SK-N-SH treated with all-trans-retinoic acid at 6 μM for 48 hours (cell line): ENCODE measurements around the gene CPAMD8.
"Not testable (repeated sequence)": the region's sequence is repeated elsewhere in the genome, so short reads cannot be mapped to it uniquely, and the experiment has no call there.

Experiments
- ATAC-seq: fragments of 200-7000 bp; cut with Tn5 transposase; 3 replicates; pipeline ENCODE4 v1.9.1; 2020; ENCODE audit warnings: mild to moderate bottlenecking, moderate library complexity
- ARNTL ChIP-seq: fragments of 450-650 bp; formaldehyde crosslinking; IDR thresholded peaks from 2 replicates; pipeline ENCODE4 v1.5.0; 2020; ENCODE audit warnings: low read depth, mild to moderate bottlenecking, moderate library complexity, borderline replicate concordance
- BACH2 ChIP-seq: fragments of 250-450 bp; sonication (Bioruptor Pico); IDR thresholded peaks from 2 replicates; pipeline ENCODE4 v1.9.0; 2021; ENCODE audit warnings: mild to moderate bottlenecking, borderline replicate concordance
- CREB5 ChIP-seq: fragments of 250-450 bp; sonication (Bioruptor Pico); IDR thresholded peaks from 2 replicates; pipeline ENCODE4 v1.5.1; 2020; ENCODE audit warnings: low read depth, mild to moderate bottlenecking, moderate library complexity
- CSDC2 ChIP-seq: fragments of 250-450 bp; sonication (Bioruptor Pico); IDR thresholded peaks from 2 replicates; pipeline ENCODE4 v1.5.0; 2020; ENCODE audit warnings: mild to moderate bottlenecking, moderate library complexity
- CSRNP3 ChIP-seq: fragments of 250-450 bp; sonication (Bioruptor Pico); IDR thresholded peaks from 2 replicates; pipeline ENCODE4 v1.5.1; 2021; ENCODE audit warnings: mild to moderate bottlenecking, moderate library complexity
- GLIS3 ChIP-seq: fragments of 250-450 bp; sonication (Bioruptor Pico); IDR thresholded peaks from 2 replicates; pipeline ENCODE4 v1.5.0; 2020; ENCODE audit warnings: mild to moderate bottlenecking, moderate library complexity
- OSR1 ChIP-seq: fragments of 250-450 bp; sonication (Bioruptor Pico); IDR thresholded peaks from 2 replicates; pipeline ENCODE4 v1.8.0; 2022; ENCODE audit warnings: moderate library complexity, mild to moderate bottlenecking, inconsistent platforms
- PATZ1 ChIP-seq: fragments of 250-450 bp; sonication (Bioruptor Pico); IDR thresholded peaks from 2 replicates; pipeline ENCODE4 v1.8.0; 2020; ENCODE audit warnings: mild to moderate bottlenecking, moderate library complexity, borderline replicate concordance
- POU6F1 ChIP-seq: fragments of 250-450 bp; sonication (Bioruptor Pico); IDR thresholded peaks from 2 replicates; pipeline ENCODE4 v1.8.0; 2021; ENCODE audit warnings: low read depth, mild to moderate bottlenecking, moderate library complexity, borderline replicate concordance
- PPARA ChIP-seq: fragments of 250-450 bp; sonication (Bioruptor Pico); IDR thresholded peaks from 2 replicates; pipeline ENCODE4 v1.5.0; 2020; ENCODE audit warnings: mild to moderate bottlenecking, borderline replicate concordance
- RARB ChIP-seq: fragments of 250-450 bp; sonication (Bioruptor Pico); IDR thresholded peaks from 2 replicates; pipeline ENCODE4 v1.8.0; 2021; ENCODE audit warnings: mild to moderate bottlenecking, moderate library complexity
- SNAI2 ChIP-seq: fragments of 250-450 bp; sonication (Bioruptor Pico); IDR thresholded peaks from 2 replicates; pipeline ENCODE4 v1.5.0; 2020; ENCODE audit warnings: mild to moderate bottlenecking, moderate library complexity
- TCF4 ChIP-seq: fragments of 250-450 bp; sonication (Bioruptor Pico); IDR thresholded peaks from 2 replicates; pipeline ENCODE4 v1.8.0; 2021; ENCODE audit warnings: mild to moderate bottlenecking, moderate library complexity, borderline replicate concordance
- TOX ChIP-seq: fragments of 250-450 bp; sonication (Bioruptor Pico); IDR thresholded peaks from 2 replicates; pipeline ENCODE4 v1.8.0; 2021; ENCODE audit warnings: mild to moderate bottlenecking, moderate library complexity, borderline replicate concordance
- ZC3H10 ChIP-seq: fragments of 250-450 bp; sonication (Bioruptor Pico); IDR thresholded peaks from 2 replicates; pipeline ENCODE4 v1.5.1; 2021; ENCODE audit warnings: mild to moderate bottlenecking, moderate library complexity
- ZFP3 ChIP-seq: fragments of 250-450 bp; sonication (Bioruptor Pico); IDR thresholded peaks from 2 replicates; pipeline ENCODE4 v1.5.0; 2020; ENCODE audit warnings: mild to moderate bottlenecking, moderate library complexity
- ZFP30 ChIP-seq: fragments of 450-650 bp; formaldehyde crosslinking; IDR thresholded peaks from 2 replicates; pipeline ENCODE4 v1.5.0; 2022; ENCODE audit warnings: mild to moderate bottlenecking, moderate library complexity
- ZNF565 ChIP-seq: fragments of 450-650 bp; formaldehyde crosslinking; conservative IDR thresholded peaks from 2 replicates; pipeline ENCODE4 v1.5.0; 2020; ENCODE audit warnings: low read depth, mild to moderate bottlenecking, moderate library complexity
- ZNF70 ChIP-seq: fragments of 450-650 bp; formaldehyde crosslinking; IDR thresholded peaks from 2 replicates; pipeline ENCODE4 v1.5.0; 2020; ENCODE audit warnings: mild to moderate bottlenecking, moderate library complexity
- ZNF8 ChIP-seq: fragments of 450-650 bp; formaldehyde crosslinking; IDR thresholded peaks from 2 replicates; pipeline ENCODE4 v1.5.0; 2020; ENCODE audit warnings: mild to moderate bottlenecking, moderate library complexity
- TF ChIP-seq, protein P1 (sequence below): fragments of 250-450 bp; sonication (Bioruptor Pico); IDR thresholded peaks from 2 replicates; pipeline ENCODE4 v1.5.0; 2020; ENCODE audit warnings: mild to moderate bottlenecking, moderate library complexity

Gene CPAMD8

DNA sequence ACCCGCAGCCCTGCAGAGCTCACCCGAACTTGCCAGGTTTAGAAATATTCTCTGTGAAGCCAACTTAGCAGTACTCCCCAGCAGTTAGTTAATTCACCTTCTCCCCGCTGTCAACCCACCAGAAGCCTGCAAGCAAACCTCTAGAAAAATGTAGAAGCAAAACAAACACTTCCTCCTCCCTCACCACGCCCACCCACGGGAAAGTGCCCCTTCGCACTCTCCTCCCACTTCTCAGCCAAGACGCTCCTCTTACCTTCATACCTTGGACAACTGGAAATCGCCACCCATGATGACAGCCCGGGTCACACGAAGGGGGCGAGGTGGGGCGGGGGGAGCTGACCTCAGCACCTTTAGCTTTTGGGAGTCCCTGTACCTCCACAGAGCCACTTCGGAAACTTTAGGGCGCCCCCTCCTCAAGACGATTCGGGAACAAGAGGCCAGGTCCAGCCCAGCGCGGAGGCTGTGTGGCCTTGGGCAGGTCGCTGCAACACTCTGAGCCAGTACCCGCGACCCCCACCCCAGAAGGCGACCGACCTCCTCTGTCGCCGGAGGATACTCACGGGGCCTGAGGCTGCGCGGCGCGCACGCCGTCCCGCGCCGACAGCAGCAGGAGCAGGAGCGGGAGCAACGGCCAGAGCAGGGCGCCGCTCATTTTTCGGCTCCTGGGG, 485 bp downstream of the CPAMD8 start:
- ATAC-seq: no peak
- no peak for TF ChIP-seq BACH2
- TF ChIP-seq ZNF565: no peak
- TF ChIP-seq POU6F1 (CRISPR knock-in tag): no peak
- TF ChIP-seq ZFP30: no peak
- TF ChIP-seq CREB5: no peak
- no peak for TF ChIP-seq ZNF70 (CRISPR knock-in tag)
- no peak for TF ChIP-seq ZNF8 (CRISPR knock-in tag)
- TF ChIP-seq ZC3H10: no peak
- no peak for TF ChIP-seq SNAI2 (CRISPR knock-in tag)
- TF ChIP-seq, protein P1, sequence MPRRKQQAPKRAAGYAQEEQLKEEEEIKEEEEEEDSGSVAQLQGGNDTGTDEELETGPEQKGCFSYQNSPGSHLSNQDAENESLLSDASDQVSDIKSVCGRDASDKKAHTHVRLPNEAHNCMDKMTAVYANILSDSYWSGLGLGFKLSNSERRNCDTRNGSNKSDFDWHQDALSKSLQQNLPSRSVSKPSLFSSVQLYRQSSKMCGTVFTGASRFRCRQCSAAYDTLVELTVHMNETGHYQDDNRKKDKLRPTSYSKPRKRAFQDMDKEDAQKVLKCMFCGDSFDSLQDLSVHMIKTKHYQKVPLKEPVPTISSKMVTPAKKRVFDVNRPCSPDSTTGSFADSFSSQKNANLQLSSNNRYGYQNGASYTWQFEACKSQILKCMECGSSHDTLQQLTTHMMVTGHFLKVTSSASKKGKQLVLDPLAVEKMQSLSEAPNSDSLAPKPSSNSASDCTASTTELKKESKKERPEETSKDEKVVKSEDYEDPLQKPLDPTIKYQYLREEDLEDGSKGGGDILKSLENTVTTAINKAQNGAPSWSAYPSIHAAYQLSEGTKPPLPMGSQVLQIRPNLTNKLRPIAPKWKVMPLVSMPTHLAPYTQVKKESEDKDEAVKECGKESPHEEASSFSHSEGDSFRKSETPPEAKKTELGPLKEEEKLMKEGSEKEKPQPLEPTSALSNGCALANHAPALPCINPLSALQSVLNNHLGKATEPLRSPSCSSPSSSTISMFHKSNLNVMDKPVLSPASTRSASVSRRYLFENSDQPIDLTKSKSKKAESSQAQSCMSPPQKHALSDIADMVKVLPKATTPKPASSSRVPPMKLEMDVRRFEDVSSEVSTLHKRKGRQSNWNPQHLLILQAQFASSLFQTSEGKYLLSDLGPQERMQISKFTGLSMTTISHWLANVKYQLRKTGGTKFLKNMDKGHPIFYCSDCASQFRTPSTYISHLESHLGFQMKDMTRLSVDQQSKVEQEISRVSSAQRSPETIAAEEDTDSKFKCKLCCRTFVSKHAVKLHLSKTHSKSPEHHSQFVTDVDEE: no peak
- no peak for TF ChIP-seq RARB (CRISPR knock-in tag)
- no peak for TF ChIP-seq TOX (CRISPR knock-in tag)
- TF ChIP-seq TCF4 (CRISPR knock-in tag): no peak
- no peak for TF ChIP-seq PATZ1 (CRISPR knock-in tag)
- TF ChIP-seq, all 23 proteins: peak for 0

GRCh38 chr19:17025361-17025760, 1.2 kb downstream of the CPAMD8 start:
- no peak for ATAC-seq
- TF ChIP-seq OSR1 (CRISPR knock-in tag) (no peak), PPARA (CRISPR knock-in tag) (no peak), ZFP3 (CRISPR knock-in tag) (no peak), ZNF70 (CRISPR knock-in tag) (no peak)
- TF ChIP-seq, protein P1: no peak

DNA sequence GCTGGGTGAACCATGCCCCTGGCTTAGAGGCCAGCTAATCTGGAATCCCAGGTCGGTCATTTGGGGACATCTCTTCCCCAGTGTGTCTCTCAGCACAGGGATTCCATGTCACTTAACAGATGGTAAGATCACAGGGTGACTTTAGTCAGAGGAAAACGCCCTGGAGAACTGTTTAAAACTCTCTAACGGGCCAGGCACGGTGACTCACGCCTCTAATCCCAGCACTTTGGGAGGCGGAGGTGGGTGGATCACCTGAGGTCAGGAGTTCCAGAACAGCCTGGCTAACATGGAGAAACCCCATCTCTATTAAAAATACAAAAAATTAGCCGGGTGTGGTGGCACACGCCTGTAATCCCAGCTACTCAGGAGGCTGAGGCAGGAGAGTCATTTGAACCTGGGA, 1.7 kb downstream of the CPAMD8 start:
- ATAC-seq: not testable (repeated sequence)

DNA sequence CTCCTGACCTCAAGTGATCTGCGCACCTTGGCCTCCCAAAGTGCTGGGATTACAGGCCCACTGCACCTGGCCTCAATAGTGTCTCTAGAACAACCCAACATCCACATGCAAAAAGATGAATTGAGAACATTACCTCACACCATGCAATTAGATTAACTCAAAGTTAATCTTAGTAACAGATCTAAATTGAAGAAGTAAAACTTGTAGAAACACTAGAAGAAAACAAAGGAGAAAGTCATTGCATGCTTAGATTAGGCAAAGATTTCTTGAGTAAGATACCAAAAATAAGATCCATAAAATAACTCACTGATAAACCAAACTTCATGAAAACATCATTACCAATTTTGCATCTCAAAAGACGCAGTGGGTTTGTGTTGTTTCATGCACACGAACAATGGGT, 2.8 kb downstream of the CPAMD8 start:
- no peak for TF ChIP-seq CSDC2 (CRISPR knock-in tag)
- TF ChIP-seq ZC3H10: no peak
- TF ChIP-seq GLIS3: no peak
- TF ChIP-seq CSRNP3 (CRISPR knock-in tag): no peak
- no peak for TF ChIP-seq RARB (CRISPR knock-in tag)
- TF ChIP-seq TCF4 (CRISPR knock-in tag): no peak
- no peak for TF ChIP-seq CREB5
- no peak for TF ChIP-seq POU6F1 (CRISPR knock-in tag)
- TF ChIP-seq ARNTL (CRISPR knock-in tag): no peak
- no peak for ATAC-seq
